Forelimb muscle (tissue), 1 donor: ENCODE measurements around the gene EGFL7. TPM values are rescaled to one million over a fixed set of nuclear protein-coding genes. Genes with fewer than 3 reads are reported as not detected.
"Not testable (repeated sequence)": the region's sequence is repeated elsewhere in the genome, so short reads cannot be mapped to it uniquely, and the experiment has no call there.

Experiments
- DNase-seq: peaks from one replicate; pipeline ENCODE4 v3.0.0-alpha.2; 2013; ENCODE audit warnings: low read depth
- polyA plus RNA-seq: library from polyadenylated mRNA; unstranded; fragments of 120-200 nt; gene quantifications from one replicate; pipeline ENCODE4 v1.2.1, GENCODE V29; 2013; ENCODE audit not compliant: insufficient read length

EGFL7 gene
- polyA plus RNA-seq, 1 donor: 59.9 TPM

DNA sequence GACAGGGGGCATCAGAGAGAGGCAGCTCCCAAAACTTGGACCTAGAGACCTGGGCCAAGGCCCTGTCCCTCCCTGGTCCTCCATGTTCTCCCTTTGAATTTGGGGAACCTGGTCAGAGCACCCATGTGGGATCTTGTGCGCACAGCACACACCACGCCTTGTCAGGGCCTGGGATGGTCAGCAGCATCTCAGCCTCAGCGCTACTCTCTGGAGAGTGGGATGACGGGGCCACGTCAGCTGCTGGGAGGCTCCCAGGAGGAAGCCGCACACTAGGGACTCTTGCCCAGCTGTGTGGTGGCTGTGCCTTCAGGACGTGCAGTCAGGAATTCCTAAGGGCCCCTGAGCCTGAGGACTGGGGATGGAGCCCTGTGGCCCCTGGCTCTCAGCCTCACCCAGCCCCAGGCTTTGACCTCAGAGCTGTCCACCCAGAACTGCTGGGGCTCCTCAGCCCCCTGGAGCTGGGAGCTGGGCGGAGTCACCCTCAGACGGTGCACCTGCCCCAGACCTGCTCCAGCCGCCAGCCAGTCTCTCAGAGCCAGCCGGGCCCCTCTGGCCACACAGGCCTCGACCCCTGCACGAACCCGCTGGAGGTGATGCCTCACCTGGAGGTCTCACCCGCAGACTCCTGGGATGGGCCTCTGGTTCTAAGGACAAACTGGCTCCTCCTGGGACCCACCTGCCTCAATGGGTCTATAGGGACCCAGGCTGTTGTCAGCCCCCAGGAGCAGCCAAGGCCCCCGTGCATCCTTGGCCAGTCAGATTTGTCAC lies 38.3 kb upstream of the EGFL7 start:
- no peak for DNase-seq

GRCh38 chr9:136625101-136626065 lies 37.3 kb upstream of the EGFL7 start:
- DNase-seq: no peak

- no peak for DNase-seq
Observed at GRCh38 chr9:136626066-136626725, 36.5 kb upstream of the EGFL7 start.

GRCh38 chr9:136626740-136627642 lies 35.7 kb upstream of the EGFL7 start:
- DNase-seq: no peak

DNA sequence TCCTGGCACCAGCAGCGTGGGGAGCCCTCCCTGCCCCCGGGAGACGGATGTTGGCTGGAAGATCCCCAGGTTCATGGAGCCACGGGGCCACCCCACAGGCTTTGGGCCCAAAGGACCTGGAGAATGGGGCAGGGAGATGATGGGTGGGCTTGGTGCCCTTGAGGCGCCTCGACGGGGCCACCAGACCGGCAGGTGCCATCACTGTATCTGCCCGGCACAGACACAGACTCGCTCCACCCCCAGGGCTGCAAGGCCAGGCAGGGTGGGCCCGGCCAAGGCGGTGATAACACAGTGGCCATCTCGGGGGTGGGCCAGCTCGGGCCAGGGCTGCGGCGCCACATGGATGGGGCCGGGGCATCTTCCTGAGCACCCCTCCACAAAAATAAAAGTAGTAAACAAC lies 35.0 kb upstream of the EGFL7 start:
- no peak for DNase-seq

GRCh38 chr9:136628268-136628667 lies 34.4 kb upstream of the EGFL7 start:
- no peak for DNase-seq

DNA sequence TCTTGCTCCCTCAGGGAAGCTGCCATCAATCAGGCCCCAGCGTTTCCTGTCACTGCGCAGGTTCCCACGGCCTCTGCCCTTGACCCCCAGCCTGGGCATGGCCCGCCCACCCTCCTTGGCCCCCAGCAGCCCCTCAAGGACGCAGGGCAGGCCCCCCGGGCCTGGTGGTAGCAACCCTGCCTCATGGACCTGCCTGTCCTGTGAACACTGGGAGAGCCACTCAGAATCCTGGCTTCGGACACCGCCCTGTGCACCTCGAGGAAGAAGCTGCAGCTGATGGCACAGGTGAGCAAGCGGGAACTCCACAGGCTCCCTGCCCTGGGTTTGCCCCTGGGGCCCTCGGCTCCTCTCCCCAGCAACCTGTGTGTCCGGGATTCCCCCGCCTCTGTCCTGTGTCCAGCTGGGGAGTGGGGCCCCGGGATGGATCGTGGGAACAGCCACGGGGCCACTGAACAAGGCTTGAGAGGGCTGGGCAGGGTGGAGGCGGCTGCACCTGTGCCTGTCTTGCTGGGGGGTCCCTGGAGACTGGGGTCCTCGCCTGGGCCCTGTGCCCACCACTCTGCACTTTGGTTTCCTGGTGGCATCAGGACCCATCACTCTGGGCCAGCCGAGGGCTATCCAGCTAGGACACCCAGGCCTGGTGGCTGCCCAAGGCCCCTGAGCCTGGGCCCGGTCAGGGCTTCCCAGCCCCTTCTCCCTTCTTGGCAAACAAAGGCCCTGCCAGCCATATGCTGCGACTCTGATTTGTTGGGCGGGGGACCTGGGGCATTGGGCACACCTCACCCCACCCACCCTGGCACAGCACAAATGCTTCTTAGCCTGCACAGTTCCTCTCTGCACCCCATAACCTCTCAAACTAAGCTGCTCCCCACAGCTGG lies 33.5 kb upstream of the EGFL7 start:
- no peak for DNase-seq

DNA sequence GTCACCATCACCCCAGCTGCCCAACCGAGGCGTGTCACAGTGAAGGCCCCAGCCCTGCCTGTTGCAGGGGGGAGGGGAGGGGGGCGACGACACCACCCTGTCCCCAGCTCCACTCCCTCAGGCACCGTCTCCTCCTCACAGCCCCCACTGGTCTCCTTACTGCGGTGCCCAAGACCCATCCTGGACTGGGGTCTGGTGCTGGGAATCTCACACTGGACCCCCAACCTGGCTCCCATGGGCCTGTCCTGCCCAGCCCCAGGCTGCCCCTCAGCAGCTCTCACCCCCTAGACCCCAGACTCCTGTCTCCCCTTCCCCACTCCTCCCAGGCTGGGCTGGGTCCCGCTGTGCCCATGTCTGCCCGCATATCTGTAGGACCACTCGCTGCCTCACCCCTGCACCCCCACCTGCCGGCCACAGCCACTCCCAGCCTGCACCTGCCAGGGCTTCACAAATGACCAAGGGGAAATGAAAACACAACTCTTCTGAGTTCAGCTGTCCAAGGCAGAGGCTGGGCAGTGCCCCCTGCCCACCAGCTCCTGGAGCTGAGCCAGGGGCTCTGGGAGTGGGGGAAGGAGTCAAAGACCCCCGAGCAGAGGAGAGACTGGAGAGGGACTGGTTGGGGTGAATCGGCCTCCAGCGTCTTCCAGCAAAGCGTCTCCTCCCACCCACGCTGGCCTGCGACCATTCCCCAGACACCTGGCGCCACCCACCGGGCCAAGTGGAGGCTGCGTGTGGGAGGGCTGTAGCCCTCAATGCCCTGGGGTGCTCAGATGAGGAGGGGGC lies 32.6 kb upstream of the EGFL7 start:
- DNase-seq: no peak

DNA sequence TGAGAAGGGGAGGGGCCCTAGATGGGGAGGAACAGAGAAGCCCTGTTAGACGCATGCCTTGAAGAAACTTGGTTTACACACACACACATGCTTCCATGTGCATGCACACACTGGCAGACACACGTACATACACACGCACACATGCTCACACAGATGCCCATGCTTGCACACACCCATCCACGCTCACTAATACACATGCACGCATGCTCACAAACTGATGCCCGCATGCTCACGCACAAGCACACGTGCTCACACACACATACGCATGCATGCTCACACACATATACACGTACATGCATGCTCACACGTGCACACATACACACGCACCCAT lies 32.1 kb upstream of the EGFL7 start:
- DNase-seq: no peak

GRCh38 chr9:136631038-136632000 lies 31.4 kb upstream of the EGFL7 start:
- peak; percentile 54 for DNase-seq

GRCh38 chr9:136632072-136632471 lies 30.6 kb upstream of the EGFL7 start:
- not testable (repeated sequence) for DNase-seq

GRCh38 chr9:136632491-136633106 lies 30.1 kb upstream of the EGFL7 start:
- DNase-seq: not testable (repeated sequence)

GRCh38 chr9:136634904-136635303 lies 27.8 kb upstream of the EGFL7 start:
- no peak for DNase-seq

DNA sequence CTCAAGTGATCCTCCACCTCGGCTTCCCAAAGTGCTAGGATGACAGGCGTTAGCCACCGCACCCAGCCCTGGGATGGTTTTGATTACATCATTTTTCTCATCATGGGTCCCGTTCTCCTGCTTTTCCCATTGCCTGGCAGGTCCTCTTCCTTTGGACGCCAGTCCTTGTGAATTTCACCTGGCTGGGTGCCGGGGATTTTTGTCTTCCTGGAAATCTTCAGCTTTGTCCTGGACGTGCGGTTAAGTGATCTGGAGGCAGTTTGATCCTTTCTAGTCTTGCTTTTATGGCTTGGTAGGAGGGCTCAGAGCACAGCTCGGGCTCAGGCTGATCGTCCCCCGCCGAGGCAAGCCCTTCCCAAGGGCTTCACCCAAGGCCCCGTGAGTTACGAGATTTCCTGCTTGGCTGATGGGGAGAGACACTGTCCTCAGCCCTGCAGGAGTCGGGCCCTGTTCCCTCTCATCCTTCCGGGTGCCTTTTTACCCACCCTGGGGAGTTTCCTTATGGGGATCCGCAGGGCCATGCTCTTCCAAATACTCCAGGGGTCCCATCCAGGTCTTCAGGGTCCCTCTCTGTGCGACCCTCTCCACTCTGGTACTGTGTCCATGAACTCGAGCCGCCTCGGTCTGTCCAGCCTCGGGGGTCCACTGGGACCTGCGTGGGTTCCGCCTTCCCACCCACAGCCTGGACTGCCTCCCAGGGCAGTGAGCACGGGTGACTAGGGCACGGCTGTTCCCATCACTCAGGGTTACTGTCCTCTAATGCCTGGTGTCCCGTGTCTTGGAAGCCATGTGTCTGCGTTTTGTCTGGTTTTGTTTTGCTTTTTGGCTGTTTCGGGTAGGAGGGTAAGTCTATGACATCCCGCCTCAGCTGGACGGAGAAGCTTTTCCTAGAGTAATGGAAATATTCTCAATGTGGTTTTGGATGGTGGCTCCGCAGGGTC lies 22.3 kb upstream of the EGFL7 start:
- no peak for DNase-seq

DNA sequence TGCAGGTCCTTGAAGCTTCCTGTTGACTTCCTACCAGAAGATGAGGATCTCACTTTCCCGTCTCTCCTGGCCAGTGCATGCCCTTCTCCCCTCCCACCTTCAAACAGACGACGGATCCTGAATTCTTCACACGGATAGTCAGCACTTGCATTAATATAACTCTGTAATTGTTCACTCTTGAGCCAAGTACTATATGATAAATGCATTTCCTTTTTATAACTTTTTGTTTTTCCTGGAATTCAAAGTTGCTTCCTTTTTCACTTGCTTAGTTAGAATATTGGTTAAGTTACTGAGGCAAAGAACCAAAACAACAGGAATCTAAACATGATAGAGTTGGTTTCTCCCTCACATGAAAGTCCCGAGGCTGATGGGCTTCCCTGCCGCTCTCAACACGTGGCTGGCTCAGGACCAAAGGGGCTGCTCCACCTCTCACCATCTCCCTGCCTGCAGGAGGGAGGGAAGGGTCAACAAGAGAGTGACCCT lies 20.2 kb upstream of the EGFL7 start:
- DNase-seq: no peak

- DNase-seq: no peak
Observed at GRCh38 chr9:136643596-136644342, 18.9 kb upstream of the EGFL7 start.
